HCT116 (cell line): ENCODE data around the gene MALRD1. TPM values are rescaled to one million over a fixed set of nuclear protein-coding genes. Genes with fewer than 3 reads are reported as not detected.

Experiments
- ATAC-seq: fragments of 200-7000 bp; cut with Tn5 transposase; 2 replicates; pipeline ENCODE4 v1.9.1; 2020; ENCODE audit warnings: mild to moderate bottlenecking, moderate library complexity
- BruUV-seq: library from RNA; stranded (reverse); fragments of 400-500 nt; replicated peaks from 2 replicates; lab custom pipeline; 2021; lab: Mats Ljungman, UMichigan
- CTCF ChIA-PET: fragments of 300-600 bp; sonication (Branson Sonifier 250); formaldehyde crosslinking; loops from one replicate; lab custom pipeline; 2021; ENCODE audit warnings: antibody characterized with exemption; lab: Charles Lee
- POLR2A ChIA-PET: fragments of 300-600, 350-600 bp; sonication (Branson Sonifier 250); formaldehyde crosslinking; loops from one replicate; lab custom pipeline; 2021; ENCODE audit warnings: antibody characterized with exemption; lab: Charles Lee
- RAD21 ChIA-PET, 2 experiments: fragments of 300-600 bp; sonication (Branson Sonifier 250); formaldehyde crosslinking; loops; one replicate each; lab custom pipeline; 2023; ENCODE audit warnings: low total read pairs in 2 of 2; ENCODE audit not compliant: uncharacterized antibody in 2 of 2, unreplicated experiment in 2 of 2, low non-redundant PET in 1 of 2; lab: Charles Lee
- DNase-seq: peaks from one replicate; pipeline ENCODE4 v3.0.0-alpha.2; 2010; ENCODE audit warnings: low read depth, low spot score
- H2AFZ ChIP-seq: fragments of 200-600 bp; shearing (Covaris generic), sonication (generic); 2 replicates; pipeline ENCODE4 v1.6.1; 2017; ENCODE audit warnings: low read depth, mixed run types, mixed read lengths, antibody characterized with exemption, low read length; ENCODE audit not compliant: poor library complexity, severe bottlenecking
- H3K27ac ChIP-seq: 2 replicates; pipeline ENCODE4 v1.5.1; 2012; ENCODE audit warnings: low read depth, low read length
- H3K27me3 ChIP-seq: fragments of 200-600 bp; sonication (generic); 2 replicates; pipeline ENCODE4 v1.6.1; 2016; ENCODE audit warnings: mixed run types, low read length, mixed read lengths; ENCODE audit not compliant: insufficient read depth
- H3K36me3 ChIP-seq, 2 experiments: fragments of 200-500 bp in 1 of 2; fragments of 200-600 bp in 1 of 2; sonication (Bioruptor generic) in 1 of 2; sonication (generic) in 1 of 2; 2 replicates each; pipeline versions ENCODE4 v1.5.1 to v1.6.1; 2014 to 2016; ENCODE audit warnings: low read length in 2 of 2, inconsistent platforms in 1 of 2, mixed read lengths in 1 of 2, mixed run types in 1 of 2; ENCODE audit not compliant: insufficient read depth in 2 of 2, control insufficient read depth in 1 of 2
- H3K4me1 ChIP-seq, 2 experiments: fragments of 200-600 bp in 1 of 2; sonication (generic) in 1 of 2; 2 replicates each; pipeline versions ENCODE4 v1.5.1 to v1.6.1; 2012 to 2017; ENCODE audit warnings: low read length in 2 of 2, inconsistent platforms in 1 of 2, mild to moderate bottlenecking in 1 of 2, mixed read lengths in 1 of 2, mixed run types in 1 of 2, moderate library complexity in 1 of 2; ENCODE audit not compliant: insufficient read depth in 2 of 2, control insufficient read depth in 1 of 2
- H3K4me2 ChIP-seq: fragments of 200-600 bp; sonication (generic); 2 replicates; pipeline ENCODE4 v1.6.1; 2017; ENCODE audit warnings: mixed run types, low read length, mixed read lengths
- H3K4me3 ChIP-seq, 2 experiments: fragments of 200-600 bp in 1 of 2; sonication (generic) in 1 of 2; replicated peaks in 1 of 2; 2 replicates each; pipeline ENCODE4 v1.5.1; 2011 to 2016; ENCODE audit warnings: low read length in 2 of 2, control low read depth in 1 of 2, low read depth in 1 of 2, mild to moderate bottlenecking in 1 of 2, mixed read lengths in 1 of 2, mixed run types in 1 of 2
- H3K79me2 ChIP-seq: fragments of 200-600 bp; sonication (generic); 2 replicates; pipeline ENCODE4 v1.6.1; 2017; ENCODE audit warnings: mild to moderate bottlenecking, mixed run types, low read length, moderate library complexity, mixed read lengths; ENCODE audit not compliant: insufficient read depth
- H3K9ac ChIP-seq: fragments of 200-600 bp; sonication (generic); 2 replicates; pipeline ENCODE4 v1.6.1; 2016; ENCODE audit warnings: low read length, mixed read lengths
- H3K9me2 ChIP-seq: fragments of 200-600 bp; sonication (generic), shearing (Covaris generic); 2 replicates; pipeline ENCODE4 v1.6.1; 2017; ENCODE audit warnings: mixed run types, mild to moderate bottlenecking, moderate library complexity; ENCODE audit not compliant: insufficient read depth
- H3K9me3 ChIP-seq, 2 experiments: fragments of 200-500 bp in 1 of 2; fragments of 200-600 bp in 1 of 2; sonication (Bioruptor generic) in 1 of 2; sonication (generic) in 1 of 2; 2 replicates each; pipeline ENCODE4 v1.6.1; 2014 to 2017; ENCODE audit warnings: low read length in 2 of 2, mixed read lengths in 2 of 2, inconsistent platforms in 1 of 2, low read depth in 1 of 2, mild to moderate bottlenecking in 1 of 2, mixed run types in 1 of 2, moderate library complexity in 1 of 2; ENCODE audit not compliant: control insufficient read depth in 1 of 2, insufficient read depth in 1 of 2
- H4K20me1 ChIP-seq: fragments of 200-600 bp; sonication (generic), shearing (Covaris generic); 2 replicates; pipeline ENCODE4 v1.6.1; 2017; ENCODE audit warnings: mixed run types, mild to moderate bottlenecking, moderate library complexity; ENCODE audit not compliant: insufficient read depth
- ATF3 ChIP-seq: IDR thresholded peaks from 2 replicates; pipeline ENCODE4 v1.6.1; 2012
- CBX3 ChIP-seq: IDR thresholded peaks from 2 replicates; pipeline ENCODE4 v1.6.1; 2012; ENCODE audit warnings: low read depth
- CEBPB ChIP-seq: IDR thresholded peaks from 2 replicates; pipeline ENCODE4 v1.6.1; 2012; ENCODE audit warnings: low read depth
- CTCF ChIP-seq, 3 experiments: fragments of 200-600 bp in 1 of 3; sonication (generic) in 1 of 3; IDR thresholded peaks in 2 of 3; conservative IDR thresholded peaks in 1 of 3; 2 replicates each; pipeline ENCODE4 v1.5.1; 2012 to 2017; ENCODE audit warnings: low read depth in 2 of 3, low read length in 2 of 3, antibody characterized with exemption in 1 of 3, borderline replicate concordance in 1 of 3, control low read depth in 1 of 3, mild to moderate bottlenecking in 1 of 3, mixed read lengths in 1 of 3, mixed run types in 1 of 3, moderate library complexity in 1 of 3; ENCODE audit not compliant: insufficient read depth in 1 of 3
- EGR1 ChIP-seq: IDR thresholded peaks from 2 replicates; pipeline ENCODE4 v1.6.1; 2012; ENCODE audit warnings: low read depth
- ELF1 ChIP-seq: IDR thresholded peaks from 2 replicates; pipeline ENCODE4 v1.6.1; 2012; ENCODE audit warnings: low read depth, borderline replicate concordance
- EZH2 ChIP-seq: fragments of 200-600 bp; sonication (generic); IDR thresholded peaks from 2 replicates; pipeline ENCODE4 v1.6.1; 2017; ENCODE audit warnings: antibody characterized with exemption, mixed run types
- EZH2phosphoT487 ChIP-seq: fragments of 200-600 bp; IDR thresholded peaks from 2 replicates; pipeline ENCODE4 v1.6.1; 2018; ENCODE audit warnings: antibody characterized with exemption, borderline replicate concordance
- FOSL1 ChIP-seq: IDR thresholded peaks from 2 replicates; pipeline ENCODE4 v1.6.1; 2012; ENCODE audit warnings: low read depth
- MAX ChIP-seq: IDR thresholded peaks from 2 replicates; pipeline ENCODE4 v1.6.1; 2012
- POLR2A ChIP-seq: IDR thresholded peaks from 2 replicates; pipeline ENCODE4 v1.7.0; 2011; ENCODE audit warnings: borderline replicate concordance; ENCODE audit not compliant: insufficient read depth, insufficient read length; ENCODE audit errors: extremely low read depth
- RAD21 ChIP-seq: IDR thresholded peaks from 2 replicates; pipeline ENCODE4 v1.6.1; 2012; ENCODE audit warnings: low read depth, mild to moderate bottlenecking
- SIN3A ChIP-seq: IDR thresholded peaks from 2 replicates; pipeline ENCODE4 v1.6.1; 2012; ENCODE audit warnings: low read depth
- SP1 ChIP-seq: IDR thresholded peaks from 2 replicates; pipeline ENCODE4 v1.6.1; 2012; ENCODE audit warnings: low read depth
- TCF7L2 ChIP-seq: IDR thresholded peaks from 2 replicates; pipeline ENCODE4 v1.7.0; 2011; ENCODE audit warnings: borderline replicate concordance, inconsistent platforms; ENCODE audit not compliant: insufficient read depth, insufficient read length; ENCODE audit errors: extremely low read depth
- YY1 ChIP-seq: IDR thresholded peaks from 2 replicates; pipeline ENCODE4 v1.6.1; 2011; ENCODE audit warnings: low read length, low read depth, moderate library complexity, mild to moderate bottlenecking; ENCODE audit not compliant: insufficient replicate concordance; ENCODE audit errors: extremely low read depth
- ZBTB33 ChIP-seq: IDR thresholded peaks from 2 replicates; pipeline ENCODE4 v1.6.1; 2011; ENCODE audit warnings: mild to moderate bottlenecking, low read length, moderate library complexity; ENCODE audit not compliant: insufficient replicate concordance; ENCODE audit errors: extremely low read depth
- ZFX ChIP-seq: fragments of 450-650 bp; IDR thresholded peaks from 2 replicates; pipeline ENCODE4 v1.6.1; 2017
- ZNF274 ChIP-seq: fragments of 200-500 bp; sonication (Bioruptor generic); IDR thresholded peaks from 2 replicates; pipeline ENCODE4 v1.6.1; 2014; ENCODE audit warnings: mild to moderate bottlenecking, low read depth, low read length, inconsistent platforms
- intact Hi-C: fragments of 100-400 bp; cut with micrococcal nuclease; formaldehyde crosslinking; loops from 2 replicates; pipeline ENCODE4 v1.10.0; 2022
- total RNA-seq: library from RNA; stranded (reverse); gene quantifications from one replicate; pipeline ENCODE4 v1.2.1, GENCODE V29; 2021; ENCODE audit not compliant: unreplicated experiment

MALRD1 gene
- total RNA-seq, 1 experiment from 2014 or later = not detected

GRCh38 chr10:19777806-19778205 lies 729.2 kb downstream of the MALRD1 start:
- H3K27ac ChIP-seq = no peak overlapping the region
- no peak overlapping the region for H3K4me2 ChIP-seq
- no peak overlapping the region for H2AFZ ChIP-seq
- ATAC-seq = no peak
- H3K4me3 ChIP-seq = no peak overlapping the region
- H3K27me3 ChIP-seq = no peaks in the 10 kb centered on the region
- intact Hi-C loops = no loop called here
- H3K9ac ChIP-seq = no peak overlapping the region
- H4K20me1 ChIP-seq = no peaks in the 10 kb centered on the region
- POLR2A ChIA-PET = no interaction called here
- H3K36me3 ChIP-seq = no peaks in the 10 kb centered on the region
- H3K79me2 ChIP-seq = no peaks in the 10 kb centered on the region
- H3K9me2 ChIP-seq = no peaks in the 10 kb centered on the region
- TF ChIP-seq ZNF274 = no peak
- TF ChIP-seq TCF7L2 = no peak
- TF ChIP-seq ATF3 = no peak
- no peak for TF ChIP-seq RAD21
- no peak for TF ChIP-seq YY1
- no peak for TF ChIP-seq EZH2phosphoT487
- no peak for TF ChIP-seq ZBTB33
- no peak for TF ChIP-seq FOSL1
- no peak for TF ChIP-seq CBX3
- TF ChIP-seq SIN3A = no peak
- no peak for TF ChIP-seq POLR2A
- TF ChIP-seq MAX = no peak
- no peak for TF ChIP-seq ELF1
- TF ChIP-seq ZFX = no peak
- TF ChIP-seq CEBPB = no peak
- TF ChIP-seq CTCF (IDR thresholded peaks at IDR 0.05 in 2 of 3, conservative IDR thresholded peaks at IDR 0.05 in 1 of 3; ENCODE audit: borderline replicate concordance in 1 of 3, insufficient read depth in 1 of 3, low read depth in 2 of 3, low read length in 2 of 3) = no peak
- TF ChIP-seq EGR1 = no peak
- no peak for TF ChIP-seq SP1
- no peak for TF ChIP-seq EZH2
- TF ChIP-seq, all 23 proteins: peak for 0
- peaks cover 8 to 22% of the 10 kb centered on the region in 2 experiments; a peak in 3 of 4 replicates for H3K9me3 ChIP-seq
- ChIA-PET RAD21 (no interaction called here), CTCF (no interaction called here)
- DNase-seq = no peak
- no peaks in the 10 kb centered on the region for H3K4me1 ChIP-seq
- no TSS peak for BruUV-seq
